SK-N-SH treated with all-trans-retinoic acid at 6 μM for 48 hours (cell line): ENCODE results near the gene C22orf23.

ENCODE experiments used
- ATAC-seq: fragments of 200-7000 bp; cut with Tn5 transposase; 3 replicates; pipeline ENCODE4 v1.9.1; 2020; ENCODE audit warnings: mild to moderate bottlenecking, moderate library complexity
- BACH2 ChIP-seq: fragments of 250-450 bp; sonication (Bioruptor Pico); IDR thresholded peaks from 2 replicates; pipeline ENCODE4 v1.9.0; 2021; ENCODE audit warnings: mild to moderate bottlenecking, borderline replicate concordance
- ESRRG ChIP-seq: fragments of 250-450 bp; sonication (Bioruptor Pico); IDR thresholded peaks from 2 replicates; pipeline ENCODE4 v1.6.1; 2021; ENCODE audit warnings: mild to moderate bottlenecking
- ISL1 ChIP-seq: fragments of 250-450 bp; sonication (Bioruptor Pico); IDR thresholded peaks from 2 replicates; pipeline ENCODE4 v2.1.2; 2022; ENCODE audit warnings: mild to moderate bottlenecking, moderate library complexity
- OSR1 ChIP-seq: fragments of 250-450 bp; sonication (Bioruptor Pico); IDR thresholded peaks from 2 replicates; pipeline ENCODE4 v1.8.0; 2022; ENCODE audit warnings: moderate library complexity, mild to moderate bottlenecking, inconsistent platforms
- PATZ1 ChIP-seq: fragments of 250-450 bp; sonication (Bioruptor Pico); IDR thresholded peaks from 2 replicates; pipeline ENCODE4 v1.8.0; 2020; ENCODE audit warnings: mild to moderate bottlenecking, moderate library complexity, borderline replicate concordance
- POU6F1 ChIP-seq: fragments of 250-450 bp; sonication (Bioruptor Pico); IDR thresholded peaks from 2 replicates; pipeline ENCODE4 v1.8.0; 2021; ENCODE audit warnings: low read depth, mild to moderate bottlenecking, moderate library complexity, borderline replicate concordance
- RARB ChIP-seq: fragments of 250-450 bp; sonication (Bioruptor Pico); IDR thresholded peaks from 2 replicates; pipeline ENCODE4 v1.8.0; 2021; ENCODE audit warnings: mild to moderate bottlenecking, moderate library complexity
- SNAI2 ChIP-seq: fragments of 250-450 bp; sonication (Bioruptor Pico); IDR thresholded peaks from 2 replicates; pipeline ENCODE4 v1.5.0; 2020; ENCODE audit warnings: mild to moderate bottlenecking, moderate library complexity
- TCF4 ChIP-seq: fragments of 250-450 bp; sonication (Bioruptor Pico); IDR thresholded peaks from 2 replicates; pipeline ENCODE4 v1.8.0; 2021; ENCODE audit warnings: mild to moderate bottlenecking, moderate library complexity, borderline replicate concordance
- ZC3H10 ChIP-seq: fragments of 250-450 bp; sonication (Bioruptor Pico); IDR thresholded peaks from 2 replicates; pipeline ENCODE4 v1.5.1; 2021; ENCODE audit warnings: mild to moderate bottlenecking, moderate library complexity
- ZFP3 ChIP-seq: fragments of 250-450 bp; sonication (Bioruptor Pico); IDR thresholded peaks from 2 replicates; pipeline ENCODE4 v1.5.0; 2020; ENCODE audit warnings: mild to moderate bottlenecking, moderate library complexity
- ZFP30 ChIP-seq: fragments of 450-650 bp; formaldehyde crosslinking; IDR thresholded peaks from 2 replicates; pipeline ENCODE4 v1.5.0; 2022; ENCODE audit warnings: mild to moderate bottlenecking, moderate library complexity
- ZNF565 ChIP-seq: fragments of 450-650 bp; formaldehyde crosslinking; conservative IDR thresholded peaks from 2 replicates; pipeline ENCODE4 v1.5.0; 2020; ENCODE audit warnings: low read depth, mild to moderate bottlenecking, moderate library complexity
- ZNF70 ChIP-seq: fragments of 450-650 bp; formaldehyde crosslinking; IDR thresholded peaks from 2 replicates; pipeline ENCODE4 v1.5.0; 2020; ENCODE audit warnings: mild to moderate bottlenecking, moderate library complexity
- ZNF8 ChIP-seq: fragments of 450-650 bp; formaldehyde crosslinking; IDR thresholded peaks from 2 replicates; pipeline ENCODE4 v1.5.0; 2020; ENCODE audit warnings: mild to moderate bottlenecking, moderate library complexity
- TF ChIP-seq, protein P1 (sequence below): fragments of 250-450 bp; sonication (Bioruptor Pico); IDR thresholded peaks from 2 replicates; pipeline ENCODE4 v1.5.0; 2020; ENCODE audit warnings: mild to moderate bottlenecking, moderate library complexity
- TF ChIP-seq, protein P2 (sequence below): fragments of 250-450 bp; sonication (Bioruptor Pico); IDR thresholded peaks from 2 replicates; pipeline ENCODE4 v1.5.1; 2020; ENCODE audit warnings: low read depth, mild to moderate bottlenecking, moderate library complexity

The C22orf23 gene

DNA sequence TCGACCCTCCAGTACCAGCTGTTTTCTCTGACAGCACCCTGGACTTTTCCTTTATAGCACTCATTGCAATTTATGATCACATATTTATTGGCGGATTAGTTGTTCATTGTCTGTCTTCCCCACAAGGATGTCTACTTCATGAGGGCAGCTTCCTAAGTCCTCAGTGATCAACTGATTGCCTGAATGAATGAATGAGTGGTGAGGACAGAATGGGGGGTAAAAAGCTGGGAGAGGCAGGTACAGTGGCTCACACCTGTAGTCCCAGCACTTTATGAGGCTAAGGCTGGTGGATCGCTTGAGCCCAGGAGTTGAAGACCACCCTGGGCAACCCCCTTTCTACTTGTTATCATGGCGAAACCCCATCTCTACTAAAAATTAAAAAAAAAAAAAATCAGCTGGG lies 42.1 kb upstream of the C22orf23 start:
- TF ChIP-seq TCF4 (CRISPR knock-in tag): no peak
- TF ChIP-seq RARB (CRISPR knock-in tag): no peak
- no peak for TF ChIP-seq ISL1 (CRISPR knock-in tag)
- TF ChIP-seq ZNF8: no peak
- no peak for TF ChIP-seq BACH2 (CRISPR knock-in tag)
- TF ChIP-seq, all 23 proteins: peak for 0
- ATAC-seq: no peak

DNA sequence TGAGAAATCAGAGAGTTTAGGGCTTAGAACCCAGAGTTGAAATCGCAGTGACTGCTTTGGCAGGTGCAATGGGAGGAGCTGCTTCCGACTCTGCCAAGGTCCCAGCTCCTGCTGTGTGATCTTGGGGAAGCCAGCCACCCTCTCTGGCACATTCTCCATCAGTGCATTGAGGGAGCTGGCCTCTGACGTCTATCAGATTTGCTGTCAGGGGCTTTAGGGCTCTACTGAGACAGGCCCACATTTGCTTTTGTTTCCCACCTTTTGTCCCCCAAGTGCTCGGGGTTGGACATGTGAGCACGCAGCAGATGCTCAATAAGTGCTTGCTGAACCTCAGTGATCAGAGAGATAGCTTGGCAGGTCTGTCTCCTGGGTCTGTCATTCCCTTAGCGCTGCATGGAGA lies 41.6 kb upstream of the C22orf23 start:
- TF ChIP-seq ZNF8 (no peak), SNAI2 (CRISPR knock-in tag) (no peak), OSR1 (CRISPR knock-in tag) (no peak), POU6F1 (CRISPR knock-in tag) (no peak), ZNF565 (CRISPR knock-in tag) (no peak), ZC3H10 (CRISPR knock-in tag) (no peak), RARB (CRISPR knock-in tag) (no peak), ESRRG (CRISPR knock-in tag) (no peak)
- TF ChIP-seq, protein P1, sequence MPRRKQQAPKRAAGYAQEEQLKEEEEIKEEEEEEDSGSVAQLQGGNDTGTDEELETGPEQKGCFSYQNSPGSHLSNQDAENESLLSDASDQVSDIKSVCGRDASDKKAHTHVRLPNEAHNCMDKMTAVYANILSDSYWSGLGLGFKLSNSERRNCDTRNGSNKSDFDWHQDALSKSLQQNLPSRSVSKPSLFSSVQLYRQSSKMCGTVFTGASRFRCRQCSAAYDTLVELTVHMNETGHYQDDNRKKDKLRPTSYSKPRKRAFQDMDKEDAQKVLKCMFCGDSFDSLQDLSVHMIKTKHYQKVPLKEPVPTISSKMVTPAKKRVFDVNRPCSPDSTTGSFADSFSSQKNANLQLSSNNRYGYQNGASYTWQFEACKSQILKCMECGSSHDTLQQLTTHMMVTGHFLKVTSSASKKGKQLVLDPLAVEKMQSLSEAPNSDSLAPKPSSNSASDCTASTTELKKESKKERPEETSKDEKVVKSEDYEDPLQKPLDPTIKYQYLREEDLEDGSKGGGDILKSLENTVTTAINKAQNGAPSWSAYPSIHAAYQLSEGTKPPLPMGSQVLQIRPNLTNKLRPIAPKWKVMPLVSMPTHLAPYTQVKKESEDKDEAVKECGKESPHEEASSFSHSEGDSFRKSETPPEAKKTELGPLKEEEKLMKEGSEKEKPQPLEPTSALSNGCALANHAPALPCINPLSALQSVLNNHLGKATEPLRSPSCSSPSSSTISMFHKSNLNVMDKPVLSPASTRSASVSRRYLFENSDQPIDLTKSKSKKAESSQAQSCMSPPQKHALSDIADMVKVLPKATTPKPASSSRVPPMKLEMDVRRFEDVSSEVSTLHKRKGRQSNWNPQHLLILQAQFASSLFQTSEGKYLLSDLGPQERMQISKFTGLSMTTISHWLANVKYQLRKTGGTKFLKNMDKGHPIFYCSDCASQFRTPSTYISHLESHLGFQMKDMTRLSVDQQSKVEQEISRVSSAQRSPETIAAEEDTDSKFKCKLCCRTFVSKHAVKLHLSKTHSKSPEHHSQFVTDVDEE (CRISPR knock-in tag): no peak

GRCh38 chr22:37994049-37994448 lies 40.6 kb upstream of the C22orf23 start:
- no peak for ATAC-seq
- TF ChIP-seq ZFP3 (CRISPR knock-in tag): no peak
- TF ChIP-seq ZC3H10 (CRISPR knock-in tag): no peak
- TF ChIP-seq SNAI2 (CRISPR knock-in tag): no peak
- TF ChIP-seq ZFP30 (CRISPR knock-in tag): no peak
- no peak for TF ChIP-seq ZNF70
- no peak for TF ChIP-seq POU6F1 (CRISPR knock-in tag)
- no peak for TF ChIP-seq ISL1 (CRISPR knock-in tag)
- TF ChIP-seq, protein P2, sequence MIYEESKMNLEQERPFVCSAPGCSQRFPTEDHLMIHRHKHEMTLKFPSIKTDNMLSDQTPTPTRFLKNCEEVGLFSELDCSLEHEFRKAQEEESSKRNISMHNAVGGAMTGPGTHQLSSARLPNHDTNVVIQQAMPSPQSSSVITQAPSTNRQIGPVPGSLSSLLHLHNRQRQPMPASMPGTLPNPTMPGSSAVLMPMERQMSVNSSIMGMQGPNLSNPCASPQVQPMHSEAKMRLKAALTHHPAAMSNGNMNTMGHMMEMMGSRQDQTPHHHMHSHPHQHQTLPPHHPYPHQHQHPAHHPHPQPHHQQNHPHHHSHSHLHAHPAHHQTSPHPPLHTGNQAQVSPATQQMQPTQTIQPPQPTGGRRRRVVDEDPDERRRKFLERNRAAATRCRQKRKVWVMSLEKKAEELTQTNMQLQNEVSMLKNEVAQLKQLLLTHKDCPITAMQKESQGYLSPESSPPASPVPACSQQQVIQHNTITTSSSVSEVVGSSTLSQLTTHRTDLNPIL (CRISPR knock-in tag): no peak
- TF ChIP-seq TCF4 (CRISPR knock-in tag): no peak
- TF ChIP-seq PATZ1 (CRISPR knock-in tag): no peak
- no peak for TF ChIP-seq RARB (CRISPR knock-in tag)
- no peak for TF ChIP-seq BACH2 (CRISPR knock-in tag)
- TF ChIP-seq, all 23 proteins: peak for 0

More for the DNA sequence above, 41.6 kb upstream of the C22orf23 start:
- no peak for ATAC-seq

DNA sequence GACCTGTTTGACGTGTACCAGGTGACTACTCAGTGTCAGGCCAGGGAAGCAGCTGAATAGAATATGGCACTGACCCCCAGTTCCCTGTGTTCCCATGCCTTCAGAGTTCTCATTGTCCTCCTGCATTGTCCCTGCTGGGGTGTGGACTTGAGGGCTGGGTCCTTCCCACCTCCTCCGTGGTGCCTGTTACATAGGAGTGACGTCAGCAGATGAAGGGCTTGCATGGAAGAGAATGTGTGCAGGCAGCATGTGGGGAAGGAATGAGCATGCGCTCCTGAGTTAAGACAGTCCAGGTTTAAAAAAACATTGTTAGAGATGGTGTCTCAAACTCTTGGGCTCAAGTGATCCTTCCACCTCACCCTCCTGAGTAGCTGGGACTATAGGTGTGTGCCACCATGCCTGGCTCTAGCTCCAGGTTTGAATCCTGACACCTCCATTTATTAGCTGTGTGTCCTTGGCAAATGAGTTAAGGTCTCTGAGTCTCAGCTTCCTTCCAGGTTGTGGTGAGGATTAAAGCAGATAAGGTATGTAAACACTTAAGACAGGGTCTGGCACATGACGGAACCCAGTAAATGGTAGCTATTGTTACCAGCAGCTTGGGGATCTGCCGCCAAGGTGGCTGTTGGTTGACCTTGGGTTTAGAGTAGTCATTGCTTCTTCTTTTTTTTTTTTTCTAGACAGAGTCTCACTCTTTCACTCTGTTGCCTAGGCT lies 38.5 kb upstream of the C22orf23 start:
- no peak for ATAC-seq
- TF ChIP-seq ZNF565 (CRISPR knock-in tag) (no peak), ZFP30 (CRISPR knock-in tag) (no peak)
- TF ChIP-seq, all 23 proteins: peak for 0
